Right atrium auricular region (tissue), 2 donors: Measurements from ENCODE around the gene APP. TPM values are rescaled to one million over a fixed set of nuclear protein-coding genes. Genes with fewer than 3 reads are reported as not detected.

ENCODE experiments used
- DNase-seq: peaks from one replicate; pipeline ENCODE4 v3.0.0-alpha.2; 2019; ENCODE audit warnings: low spot score
- H3K27ac ChIP-seq, 2 donors: fragments of 200-600 bp; sonication (generic); 1 replicate in 1 of 2; 2 replicates in 1 of 2; pipeline ENCODE4 v1.5.1; 2016 to 2019
- H3K27me3 ChIP-seq, 2 donors: fragments of 200-600 bp; sonication (generic); one replicate each; pipeline versions ENCODE4 v1.5.1 to v1.6.0; 2017 to 2019
- H3K36me3 ChIP-seq: fragments of 200-600 bp; sonication (generic); one replicate; pipeline ENCODE4 v1.5.1; 2016
- H3K4me1 ChIP-seq, 2 donors: fragments of 200-600 bp; sonication (generic); one replicate each; pipeline versions ENCODE4 v1.5.1 to v1.6.0; 2017 to 2019
- H3K4me3 ChIP-seq, 2 donors: fragments of 200-600 bp; sonication (generic); 1 replicate in 1 of 2; 2 replicates in 1 of 2; pipeline ENCODE4 v1.5.1; 2017 to 2019; ENCODE audit warnings: mild to moderate bottlenecking in 1 of 2, moderate library complexity in 1 of 2
- H3K9me3 ChIP-seq, 2 donors: fragments of 200-600 bp; sonication (generic); one replicate each; pipeline ENCODE4 v1.5.1; 2019
- CTCF ChIP-seq, 2 donors: fragments of 200-600 bp; sonication (generic); IDR thresholded peaks; one replicate each; pipeline ENCODE4 v1.5.1; 2019; ENCODE audit warnings: antibody characterized with exemption in 2 of 2
- total RNA-seq, 2 donors: library from RNA; depleted of rRNA; stranded (reverse); fragments of >200 nt; gene quantifications; one replicate each; pipeline ENCODE4 v1.1.0, GENCODE V29; 2016

Gene APP
- total RNA-seq, 2 donors from 2014 or later, result 326 to 389 TPM

GRCh38 chr21:26179501-26179900 lies 8.9 kb upstream of the APP start:
- Histone ChIP-seq H3K4me1 (peaks cover 0 to 8% of the 10 kb centered on the region in 2 donors), H3K4me3 (no peak overlapping the region), H3K36me3 (no peaks in the 10 kb centered on the region), H3K9me3 (no peaks in the 10 kb centered on the region), H3K27me3 (no peaks in the 10 kb centered on the region), H3K27ac (no peak overlapping the region)
- TF ChIP-seq CTCF (IDR thresholded peaks at IDR 0.05), result no peak
- DNase-seq, result no peak

GRCh38 chr21:26177746-26178426 lies 7.3 kb upstream of the APP start:
- Histone ChIP-seq H3K9me3 (no peaks in the 10 kb centered on the region), H3K4me3 (no peak overlapping the region), H3K27me3 (no peaks in the 10 kb centered on the region), H3K4me1 (peaks cover 0 to 8% of the 10 kb centered on the region in 2 donors), H3K36me3 (no peaks in the 10 kb centered on the region), H3K27ac (no peak overlapping the region)
- no peak for DNase-seq
- no peak for TF ChIP-seq CTCF (IDR thresholded peaks at IDR 0.05)

GRCh38 chr21:26177187-26177586 lies 6.6 kb upstream of the APP start:
- no peak for TF ChIP-seq CTCF (IDR thresholded peaks at IDR 0.05)
- no peak for DNase-seq
- Histone ChIP-seq H3K4me1 (peaks cover 0 to 8% of the 10 kb centered on the region in 2 donors), H3K27me3 (no peaks in the 10 kb centered on the region), H3K9me3 (no peaks in the 10 kb centered on the region), H3K27ac (no peak overlapping the region), H3K4me3 (no peak overlapping the region), H3K36me3 (no peaks in the 10 kb centered on the region)

GRCh38 chr21:26171258-26172100 lies 909 bp upstream of the APP start:
- Histone ChIP-seq H3K4me3 (peak overlapping the region; percentile 68 to 94), H3K27ac (peak overlapping the region; percentile 93), H3K4me1 (peaks cover 0 to 35% of the 10 kb centered on the region in 2 donors), H3K9me3 (no peaks in the 10 kb centered on the region), H3K36me3 (no peaks in the 10 kb centered on the region), H3K27me3 (no peaks in the 10 kb centered on the region)
- TF ChIP-seq CTCF (IDR thresholded peaks at IDR 0.05), result no peak
- no peak for DNase-seq

GRCh38 chr21:26169611-26170470 lies 729 bp downstream of the APP start:
- TF ChIP-seq CTCF (IDR thresholded peaks at IDR 0.05), result no peak
- Histone ChIP-seq H3K4me1 (peaks cover 0 to 51% of the 10 kb centered on the region in 2 donors), H3K4me3 (peak overlapping the region; percentile 68 to 94), H3K36me3 (no peaks in the 10 kb centered on the region), H3K27me3 (no peaks in the 10 kb centered on the region), H3K9me3 (no peaks in the 10 kb centered on the region), H3K27ac (peak overlapping the region; percentile 93)
- DNase-seq, result peak; percentile 68
